GM13976 (cell line): ENCODE data around the gene COMMD7.

Source experiments
- DNase-seq: peaks from one replicate; pipeline ENCODE4 v3.0.0; 2012; ENCODE audit warnings: low spot score
- in situ Hi-C: fragments of 300-500 bp; cut with MboI; formaldehyde crosslinking; loops from one replicate; pipeline ENCODE4 v1.12.0; 2022; ENCODE audit warnings: low sequenced_read_pairs, mixed read lengths, inconsistent platforms; ENCODE audit not compliant: unreplicated experiment
- TF ChIP-seq, protein P1 (sequence below): IDR thresholded peaks from 2 replicates; pipeline ENCODE4 v1.5.1; 2012; ENCODE audit warnings: borderline replicate concordance, mild to moderate bottlenecking; ENCODE audit not compliant: insufficient read depth; ENCODE audit errors: extremely low read depth, missing control alignments, control extremely low read depth

COMMD7 gene

GRCh38 chr20:32764005-32764960, 21.0 kb upstream of the COMMD7 start:
- DNase-seq, result no peak
- in situ Hi-C loops, result no loop called here
- TF ChIP-seq, protein P1, sequence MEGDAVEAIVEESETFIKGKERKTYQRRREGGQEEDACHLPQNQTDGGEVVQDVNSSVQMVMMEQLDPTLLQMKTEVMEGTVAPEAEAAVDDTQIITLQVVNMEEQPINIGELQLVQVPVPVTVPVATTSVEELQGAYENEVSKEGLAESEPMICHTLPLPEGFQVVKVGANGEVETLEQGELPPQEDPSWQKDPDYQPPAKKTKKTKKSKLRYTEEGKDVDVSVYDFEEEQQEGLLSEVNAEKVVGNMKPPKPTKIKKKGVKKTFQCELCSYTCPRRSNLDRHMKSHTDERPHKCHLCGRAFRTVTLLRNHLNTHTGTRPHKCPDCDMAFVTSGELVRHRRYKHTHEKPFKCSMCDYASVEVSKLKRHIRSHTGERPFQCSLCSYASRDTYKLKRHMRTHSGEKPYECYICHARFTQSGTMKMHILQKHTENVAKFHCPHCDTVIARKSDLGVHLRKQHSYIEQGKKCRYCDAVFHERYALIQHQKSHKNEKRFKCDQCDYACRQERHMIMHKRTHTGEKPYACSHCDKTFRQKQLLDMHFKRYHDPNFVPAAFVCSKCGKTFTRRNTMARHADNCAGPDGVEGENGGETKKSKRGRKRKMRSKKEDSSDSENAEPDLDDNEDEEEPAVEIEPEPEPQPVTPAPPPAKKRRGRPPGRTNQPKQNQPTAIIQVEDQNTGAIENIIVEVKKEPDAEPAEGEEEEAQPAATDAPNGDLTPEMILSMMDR, result no peak

DNA sequence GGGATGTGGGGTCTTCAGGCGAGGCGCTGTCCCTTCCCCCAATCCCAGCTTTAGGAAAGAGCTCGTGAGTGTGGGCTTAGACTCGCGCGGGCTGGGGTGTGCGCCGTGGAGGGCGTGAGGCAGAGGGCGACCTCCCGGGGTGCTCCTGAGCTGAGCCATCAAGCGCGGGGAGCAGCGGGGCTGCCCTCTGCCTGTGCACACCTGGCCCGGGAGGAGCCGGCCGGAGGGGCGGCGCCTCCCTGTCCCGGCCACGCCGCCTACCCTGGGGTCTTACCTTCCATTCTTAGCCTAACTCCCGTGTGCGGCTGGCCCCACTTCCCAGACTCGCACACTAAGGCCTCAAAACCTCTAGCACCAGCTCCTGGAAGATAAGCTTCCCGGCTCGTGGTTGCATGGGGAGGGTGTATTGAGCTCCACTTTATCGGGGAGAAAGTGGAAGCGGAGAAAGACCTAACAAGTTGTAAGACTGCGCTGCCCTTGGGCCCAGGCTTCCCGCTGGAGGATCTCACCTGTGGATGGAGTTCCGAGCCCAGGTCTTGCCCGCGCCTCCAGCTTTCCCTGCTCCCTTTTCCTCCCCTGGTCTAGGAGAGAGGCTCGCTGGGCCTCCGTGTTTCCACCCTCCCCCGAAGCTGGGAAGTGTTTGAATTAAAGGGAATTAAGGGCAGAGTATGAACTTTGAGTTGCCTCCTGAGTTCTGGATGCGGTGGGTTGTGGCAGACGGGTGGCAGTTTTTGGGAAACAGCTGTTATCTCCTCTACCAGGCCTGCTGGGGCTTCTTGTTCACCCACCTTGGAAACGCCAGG, 20.1 kb upstream of the COMMD7 start:
- peak; percentile 55 for DNase-seq
- TF ChIP-seq, protein P1, result no peak
- in situ Hi-C loops, result no loop called here

DNA sequence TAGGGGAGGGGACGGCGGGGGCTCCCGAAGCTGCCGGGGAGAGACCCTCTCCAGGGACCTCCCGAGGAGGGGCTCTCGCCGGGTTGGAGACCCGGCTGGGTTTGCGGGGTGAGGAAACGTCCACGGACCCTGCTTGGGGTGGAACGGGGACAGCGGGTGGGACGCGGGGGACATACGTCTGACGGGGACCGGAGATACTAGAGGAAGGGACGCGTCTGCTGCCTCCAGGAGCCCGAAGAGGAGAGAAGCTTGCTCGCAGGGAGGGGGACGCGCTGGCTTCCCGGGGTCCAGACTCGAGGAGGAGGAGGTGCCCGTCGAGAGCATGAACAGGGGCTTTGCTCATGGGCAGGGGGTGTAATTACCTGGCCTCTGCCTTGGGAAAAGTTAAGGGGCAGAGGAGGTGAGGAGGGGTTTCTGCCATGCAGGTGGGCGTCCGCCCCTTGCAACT, 19.5 kb upstream of the COMMD7 start:
- peak; percentile 58 for DNase-seq
- TF ChIP-seq, protein P1, result no peak
- in situ Hi-C loops, result no loop called here

GRCh38 chr20:32761831-32762753, 18.8 kb upstream of the COMMD7 start, which contains the start of gene DNMT3B:
TSS of gene DNMT3B (plus strand) at chr20:32762385. CDS start at chr20:32780324, 17,939 bp downstream.
- DNase-seq, result peak; percentile 92

DNA sequence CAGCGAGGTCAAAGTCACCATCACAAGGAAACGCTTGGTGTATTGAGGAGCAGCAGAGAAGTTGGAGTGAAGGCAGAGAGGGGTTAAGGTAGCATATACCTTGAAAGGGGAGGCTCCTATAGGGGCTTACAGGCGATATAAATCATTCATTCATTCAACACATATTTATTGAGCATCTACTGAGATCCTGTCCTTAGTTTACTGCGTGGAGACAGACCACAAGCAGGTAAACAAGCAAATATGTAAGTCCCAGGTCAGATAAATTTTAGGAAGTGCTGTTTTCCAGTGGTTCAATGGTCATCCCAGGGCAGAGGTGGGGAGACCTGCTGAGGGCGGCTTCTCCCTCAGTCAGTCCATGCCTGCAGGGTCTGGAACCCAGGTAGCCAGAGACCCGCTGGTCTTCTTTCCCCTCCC, 18.2 kb upstream of the COMMD7 start:
- no peak for DNase-seq
- TF ChIP-seq, protein P1, result no peak
- in situ Hi-C loops, result no loop called here

More at GRCh38 chr20:32761831-32762753, 18.8 kb upstream of the COMMD7 start, which contains the start of gene DNMT3B:
- in situ Hi-C loops, result no loop called here
- TF ChIP-seq, protein P1, result peak; percentile 37
